ENCODE results near the gene H2AZ1.

Gene H2AZ1

DNA sequence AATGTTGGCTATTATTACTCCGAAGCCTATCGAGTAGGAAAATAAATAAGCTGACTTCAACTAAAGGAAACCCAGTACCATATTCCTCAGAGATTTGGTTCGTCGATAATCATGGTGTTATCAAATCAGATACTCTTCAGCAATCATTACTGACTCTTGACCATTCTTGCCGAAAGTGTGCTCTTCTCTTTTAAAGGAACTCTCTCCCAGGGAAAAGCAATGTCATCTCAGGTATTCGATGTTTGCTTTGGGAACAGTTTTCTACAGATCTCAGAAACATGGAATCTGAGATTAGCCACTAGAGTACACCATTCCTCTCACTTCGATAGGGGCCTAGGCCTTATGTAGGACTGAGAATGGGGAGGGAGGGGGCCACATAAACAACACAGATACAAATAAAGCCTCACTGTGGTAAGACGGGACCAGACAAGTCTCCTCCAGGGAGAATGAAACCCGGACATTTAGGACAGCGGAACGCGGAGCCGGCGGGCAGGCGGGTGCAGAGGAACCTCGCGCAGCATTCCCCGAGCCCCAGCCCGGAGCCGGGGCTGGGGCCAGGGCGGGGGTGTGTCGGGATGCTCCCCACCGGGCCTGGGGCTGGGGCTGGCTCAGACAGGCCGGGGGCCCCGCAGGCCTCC, 4.2 kb downstream of the H2AZ1 start:
- DNase-seq, result no peak

DNA sequence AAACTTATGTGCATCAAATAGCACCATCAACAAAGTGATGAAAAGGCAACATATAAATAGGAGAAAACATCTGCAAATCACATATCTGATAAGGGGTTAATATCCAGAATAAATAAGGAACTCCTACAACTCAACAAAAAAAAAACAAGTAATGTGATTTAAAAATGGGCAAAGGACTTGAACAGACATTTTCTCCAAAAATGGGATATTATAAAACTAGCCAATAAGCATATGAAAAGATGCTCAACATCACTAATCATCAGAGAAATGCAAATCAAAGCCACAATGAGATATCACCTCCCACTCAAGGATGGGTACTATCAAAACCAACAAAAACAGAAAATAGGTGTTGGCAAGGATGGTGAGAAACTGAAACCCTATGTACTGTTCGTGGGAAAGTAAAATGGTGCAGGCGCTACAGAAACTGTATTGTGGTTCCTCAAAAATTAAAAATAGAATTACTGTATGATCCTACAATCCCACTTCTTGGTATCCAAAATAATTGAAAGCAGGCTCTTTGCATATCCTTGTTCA, 6.1 kb downstream of the H2AZ1 start:
- no peak for DNase-seq

DNA sequence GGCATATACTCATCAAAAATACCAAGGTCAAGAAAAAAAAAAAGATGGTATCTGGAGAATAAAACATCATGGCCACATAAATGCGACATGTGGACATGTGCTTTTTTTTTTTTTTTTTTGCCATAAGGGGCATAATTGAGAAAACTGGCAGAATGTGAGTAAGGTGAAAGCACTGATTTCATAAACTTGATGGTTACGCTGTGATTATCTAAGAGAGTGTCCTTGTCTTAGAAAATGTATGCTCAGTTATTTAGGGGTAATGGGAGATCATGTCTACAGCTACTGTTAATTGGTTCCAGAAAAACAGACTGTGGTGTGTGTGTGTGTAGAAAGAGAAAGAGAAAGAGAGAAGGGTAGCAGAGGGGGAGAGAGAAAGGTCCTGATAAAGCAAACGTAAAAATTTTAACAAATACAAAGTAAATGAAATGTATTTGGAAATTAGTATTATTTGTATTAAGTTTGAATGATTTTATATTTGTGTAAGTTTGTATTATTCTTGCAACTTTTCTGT, 11.8 kb downstream of the H2AZ1 start:
- DNase-seq, result no peak

DNA sequence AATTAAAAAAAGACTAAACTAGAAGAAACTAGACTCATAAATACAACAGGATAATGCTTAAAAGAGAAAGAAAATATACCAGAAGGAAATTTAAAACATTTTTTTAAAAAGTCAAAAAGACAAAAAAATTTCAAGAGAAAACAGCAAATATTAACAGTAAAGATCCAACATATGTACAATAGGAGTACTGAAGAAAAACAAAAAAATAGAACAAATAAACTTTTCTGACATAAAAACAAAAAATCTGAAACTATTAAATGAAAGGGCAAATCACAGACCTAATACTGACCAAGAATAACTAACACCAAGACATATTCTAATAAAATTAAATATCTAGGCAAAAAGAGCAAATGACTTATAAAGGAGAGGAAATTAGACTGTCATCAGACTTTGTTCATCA, 15.2 kb downstream of the H2AZ1 start:
- DNase-seq, result no peak

DNA sequence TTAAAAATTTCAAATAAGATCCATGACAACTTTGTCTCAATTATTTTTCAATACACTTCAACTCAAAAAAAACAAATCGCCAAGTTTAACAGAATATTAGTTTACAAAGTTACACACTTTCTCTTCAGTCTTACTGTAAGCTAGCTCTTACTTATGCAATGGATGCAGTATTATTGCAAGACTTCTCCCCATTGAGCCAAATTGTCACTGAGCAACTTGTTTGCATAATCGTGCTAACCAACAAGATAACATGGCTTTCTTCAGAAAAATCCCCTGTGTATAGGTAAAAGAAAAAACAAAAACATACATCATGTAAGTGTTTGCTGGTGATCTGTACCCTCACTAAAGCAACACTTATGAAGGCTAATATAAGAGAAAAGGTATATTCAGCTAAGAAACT, 22.5 kb downstream of the H2AZ1 start:
- DNase-seq, result no peak

DNA sequence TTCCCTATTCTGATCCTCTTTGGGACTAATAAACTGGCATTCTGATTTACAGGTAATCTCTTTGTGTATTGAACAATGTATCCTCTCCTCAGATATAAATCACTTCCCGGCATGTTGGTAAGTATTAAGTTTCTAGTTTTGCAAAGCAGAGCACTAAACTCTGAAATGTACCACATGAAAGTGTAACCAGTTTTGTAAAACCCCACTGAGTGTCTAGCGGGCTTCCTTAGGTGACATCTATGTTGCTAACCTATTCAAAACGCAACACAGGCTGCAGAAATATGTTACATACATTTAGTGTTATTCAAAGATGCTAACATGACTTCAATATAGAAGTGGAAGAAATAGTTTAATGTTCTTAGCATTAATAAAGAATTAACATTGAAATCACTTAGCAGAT, 28.9 kb downstream of the H2AZ1 start:
- DNase-seq, result no peak

DNA sequence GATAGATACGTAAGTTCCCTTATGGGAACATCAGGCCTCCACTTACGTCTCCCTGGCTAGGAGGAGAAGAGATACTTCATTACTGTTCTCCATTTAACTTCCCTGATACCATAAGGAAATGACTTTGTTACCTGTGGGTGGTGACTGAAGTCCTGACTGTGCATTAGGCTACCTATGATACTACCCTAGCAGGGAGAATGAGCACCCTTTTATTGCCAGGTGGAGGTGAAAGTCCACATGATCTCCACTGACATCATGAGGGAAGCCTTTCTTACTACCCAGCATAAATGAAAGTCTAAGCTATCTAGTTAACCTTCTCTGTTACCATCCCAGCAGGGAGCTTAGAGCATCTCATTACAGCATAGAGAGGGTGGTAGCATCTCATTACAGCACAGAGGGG, 31.4 kb downstream of the H2AZ1 start:
- DNase-seq, result no peak

DNA sequence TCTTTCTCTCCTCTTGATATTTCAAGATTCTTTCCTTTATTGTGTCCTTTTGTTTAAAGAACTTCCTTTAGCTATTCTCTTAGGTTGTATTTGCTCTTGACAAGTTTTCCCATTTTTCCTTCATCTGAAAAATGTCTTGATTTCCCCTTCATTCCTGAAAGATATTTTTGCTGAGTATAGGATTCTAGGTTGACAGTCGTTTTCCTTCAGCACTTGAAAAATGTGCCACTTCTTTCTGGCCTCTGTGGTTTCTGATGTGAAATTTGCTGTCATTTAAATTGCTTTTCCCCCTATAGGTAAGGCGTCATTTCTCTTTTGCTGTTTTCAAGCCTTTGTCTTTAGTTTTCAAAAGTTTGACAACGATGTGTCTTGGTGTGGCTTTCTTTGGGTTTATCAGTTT, 32.5 kb downstream of the H2AZ1 start:
- no peak for DNase-seq

DNA sequence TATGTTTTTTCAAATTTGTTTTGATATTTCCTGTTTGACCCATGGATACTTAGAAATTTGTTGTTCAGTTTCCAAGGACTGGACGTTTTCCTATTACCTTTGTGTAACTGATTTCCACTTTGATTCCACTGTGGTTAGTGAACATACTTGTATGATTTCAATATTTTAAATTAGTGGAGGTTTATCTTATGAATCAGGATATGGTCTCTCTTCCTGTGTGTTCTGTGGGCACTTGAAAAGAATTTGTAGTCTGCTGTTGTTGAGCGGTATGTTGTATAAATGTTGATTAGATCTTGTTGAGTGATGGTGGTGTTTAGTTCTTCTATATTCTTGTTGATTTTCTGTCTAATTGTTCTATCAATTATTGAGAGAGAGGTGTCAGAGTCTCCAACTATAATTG, 34.6 kb downstream of the H2AZ1 start:
- DNase-seq, result no peak

Measured in NK-92 treated with Interleukin-12 subunit alpha and Interleukin-12 subunit beta, amount 100 ng/mL, for 24 hours (cell line).